Activated naive CD8-positive, alpha-beta T cell treated with anti-CD3 and anti-CD28 coated beads for 36 hours (primary cell): ENCODE results near the gene LMNTD2. TPM values are rescaled to one million over a fixed set of nuclear protein-coding genes. Genes with fewer than 3 reads are reported as not detected.

Experiments used
- DNase-seq: peaks from one replicate; pipeline ENCODE4 v3.0.0; 2021
- H3K27ac Mint-ChIP-seq: one replicate; pipeline ENCODE4 v1.8.0; 2022; ENCODE audit warnings: mild to moderate bottlenecking, moderate library complexity, mixed read lengths
- H3K27me3 Mint-ChIP-seq: one replicate; pipeline ENCODE4 v1.8.0; 2022; ENCODE audit warnings: mild to moderate bottlenecking, mixed read lengths
- H3K36me3 Mint-ChIP-seq: one replicate; pipeline ENCODE4 v1.8.0; 2021; ENCODE audit warnings: mild to moderate bottlenecking, mixed read lengths
- H3K4me1 Mint-ChIP-seq: one replicate; pipeline ENCODE4 v1.8.0; 2021; ENCODE audit warnings: mixed read lengths
- H3K4me3 Mint-ChIP-seq: one replicate; pipeline ENCODE4 v1.8.0; 2022; ENCODE audit warnings: mild to moderate bottlenecking, moderate library complexity, mixed read lengths
- H3K9me3 Mint-ChIP-seq: one replicate; pipeline ENCODE4 v1.8.0; 2022; ENCODE audit warnings: mixed read lengths
- total RNA-seq, 2 experiments: library from RNA; stranded (reverse); gene quantifications; one replicate each; pipeline ENCODE4 v1.2.3, GENCODE V29; 2021

Gene LMNTD2
- 1 to 10 TPM; 1.2 to 1.3 TPM for total RNA-seq

DNA sequence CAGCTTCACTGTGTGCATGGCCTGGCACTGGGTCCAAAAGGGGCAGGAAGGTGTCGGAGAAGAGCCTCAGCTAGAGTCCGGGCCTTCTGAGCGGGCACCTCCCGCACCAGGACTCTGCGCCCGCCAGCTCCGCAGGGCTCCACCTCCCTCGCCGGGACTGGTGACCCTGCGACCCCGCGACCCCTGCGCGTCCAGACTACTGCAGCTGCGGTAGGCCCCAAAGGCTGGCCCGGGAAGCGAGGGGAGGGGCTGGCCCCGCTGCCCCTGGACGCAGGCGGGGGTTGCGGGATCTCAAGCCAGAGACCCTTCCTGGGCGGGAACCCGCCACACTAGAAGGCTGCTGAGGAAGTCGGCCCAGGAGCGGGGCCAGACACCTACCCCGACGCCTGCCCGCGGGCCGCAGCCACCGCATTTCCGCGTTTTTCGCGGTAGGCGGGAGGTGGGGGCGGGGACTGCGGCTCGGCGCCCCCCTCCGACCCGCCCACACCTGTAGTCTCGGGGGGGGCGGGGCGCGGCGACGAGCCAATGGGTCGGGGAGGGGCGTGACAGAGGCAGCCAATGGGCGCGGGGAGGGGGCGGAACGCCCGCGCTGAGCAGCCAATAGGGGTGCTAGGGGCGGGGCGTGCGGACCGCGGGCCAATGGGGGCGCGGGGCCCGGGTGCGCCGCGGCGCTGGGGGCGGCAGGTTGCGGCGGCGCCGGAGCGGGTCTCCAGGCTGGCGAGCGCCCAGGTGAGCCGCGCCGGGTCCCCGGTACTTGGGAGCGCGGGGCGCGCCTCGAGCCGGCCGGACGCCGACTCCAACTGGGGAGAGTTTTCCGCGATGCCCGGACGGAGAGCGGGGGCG lies at the start of gene LMNTD2, which contains the start of gene RASSF7:
Gene LMNTD2, minus strand, starts transcription at position 434 of the 843 bp plus-strand sequence. Its CDS starts 22 bp downstream, at position 412.
Gene RASSF7, plus strand, starts transcription at position 666 of the 843 bp plus-strand sequence. CDS start 799 bp downstream, outside the sequence.
- peak; percentile 96 for DNase-seq
- Mint-ChIP-seq H3K4me1 (peaks cover 9% of the 10 kb centered on the region), H3K9me3 (no peaks in the 10 kb centered on the region), H3K27me3 (peaks cover 5% of the 10 kb centered on the region), H3K36me3 (no peaks in the 10 kb centered on the region), H3K27ac (no peak within 1 kb of the TSS), H3K4me3 (peak within 1 kb of the TSS; percentile 87)

GRCh38 chr11:609341-609811 lies 48.8 kb upstream of the LMNTD2 start:
- H3K4me3 Mint-ChIP-seq = no peak overlapping the region
- peaks cover 10% of the 10 kb centered on the region for H3K4me1 Mint-ChIP-seq
- DNase-seq = no peak
- peaks cover 11% of the 10 kb centered on the region for H3K36me3 Mint-ChIP-seq
- H3K27me3 Mint-ChIP-seq = no peaks in the 10 kb centered on the region
- H3K27ac Mint-ChIP-seq = no peak overlapping the region
- H3K9me3 Mint-ChIP-seq = no peaks in the 10 kb centered on the region

- DNase-seq = no peak
- H3K4me1 Mint-ChIP-seq = peaks cover 6% of the 10 kb centered on the region
- no peak overlapping the region for H3K4me3 Mint-ChIP-seq
- H3K27me3 Mint-ChIP-seq = no peaks in the 10 kb centered on the region
- H3K27ac Mint-ChIP-seq = no peak overlapping the region
- H3K9me3 Mint-ChIP-seq = no peaks in the 10 kb centered on the region
- peaks cover 8% of the 10 kb centered on the region for H3K36me3 Mint-ChIP-seq
Observed at GRCh38 chr11:608791-609251, 48.3 kb upstream of the LMNTD2 start.

GRCh38 chr11:607971-608659 lies 47.6 kb upstream of the LMNTD2 start:
- H3K4me3 Mint-ChIP-seq = no peak overlapping the region
- H3K27ac Mint-ChIP-seq = no peak overlapping the region
- H3K27me3 Mint-ChIP-seq = no peaks in the 10 kb centered on the region
- H3K9me3 Mint-ChIP-seq = no peaks in the 10 kb centered on the region
- H3K4me1 Mint-ChIP-seq = peaks cover 4% of the 10 kb centered on the region
- peaks cover 8% of the 10 kb centered on the region for H3K36me3 Mint-ChIP-seq
- no peak for DNase-seq

DNA sequence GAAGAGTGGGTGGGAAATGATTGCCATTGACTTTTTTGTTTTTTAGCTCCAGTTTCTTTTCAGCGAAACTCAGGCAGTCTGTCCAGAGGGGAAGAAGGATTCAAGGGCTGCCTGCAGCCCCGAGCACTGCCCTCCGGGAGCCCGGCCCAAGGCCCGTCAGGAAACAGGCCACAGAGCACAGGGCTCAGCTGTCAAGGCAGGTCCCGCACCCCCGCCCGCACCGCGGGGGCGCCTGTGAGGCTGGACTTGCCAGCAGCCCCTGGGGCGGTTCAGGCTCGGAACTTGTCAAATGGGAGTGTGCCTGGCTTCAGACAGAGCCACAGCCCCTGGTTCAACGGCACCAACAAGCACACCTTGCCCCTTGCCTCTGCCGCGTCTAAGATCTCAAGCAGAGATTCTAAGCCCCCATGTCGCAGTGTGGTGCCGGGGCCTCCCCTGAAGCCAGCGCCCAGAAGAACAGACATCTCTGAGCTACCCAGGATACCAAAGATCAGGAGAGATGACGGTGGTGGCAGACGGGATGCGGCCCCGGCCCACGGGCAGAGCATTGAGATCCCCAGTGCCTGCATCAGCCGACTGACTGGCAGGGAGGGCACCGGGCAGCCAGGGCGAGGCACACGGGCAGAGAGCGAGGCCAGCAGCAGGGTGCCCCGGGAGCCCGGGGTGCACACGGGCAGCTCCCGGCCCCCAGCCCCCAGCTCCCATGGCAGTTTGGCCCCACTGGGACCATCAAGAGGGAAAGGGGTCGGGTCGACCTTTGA lies 46.7 kb upstream of the LMNTD2 start:
- Mint-ChIP-seq H3K27me3 (no peaks in the 10 kb centered on the region), H3K36me3 (peaks cover 8% of the 10 kb centered on the region), H3K4me3 (no peak overlapping the region), H3K4me1 (peaks cover 4% of the 10 kb centered on the region), H3K27ac (peak overlapping the region; percentile 38), H3K9me3 (no peaks in the 10 kb centered on the region)
- no peak for DNase-seq

DNA sequence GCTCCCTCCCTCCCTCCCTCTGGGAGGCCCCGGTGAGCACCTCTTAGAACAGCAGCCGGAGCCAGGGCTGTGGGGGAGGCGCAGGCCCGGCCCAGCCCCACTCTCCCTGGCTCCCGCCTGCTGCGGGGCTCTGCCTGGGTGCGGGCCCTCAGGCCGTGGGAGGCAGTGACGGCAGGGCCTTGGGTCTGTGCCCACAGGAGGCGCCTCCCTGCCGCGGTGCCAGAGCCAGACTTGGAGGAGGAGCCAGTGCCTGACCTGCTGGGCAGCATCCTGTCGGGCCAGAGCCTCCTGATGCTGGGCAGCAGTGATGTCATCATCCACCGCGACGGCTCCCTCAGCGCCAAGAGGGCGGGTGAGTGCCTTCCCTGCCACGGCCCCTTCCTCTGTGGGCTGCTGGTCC lies 45.7 kb upstream of the LMNTD2 start:
- Mint-ChIP-seq H3K36me3 (peaks cover 12% of the 10 kb centered on the region), H3K9me3 (no peaks in the 10 kb centered on the region), H3K4me1 (peaks cover 4% of the 10 kb centered on the region), H3K27ac (no peak overlapping the region), H3K4me3 (no peak overlapping the region), H3K27me3 (no peaks in the 10 kb centered on the region)
- no peak for DNase-seq

DNA sequence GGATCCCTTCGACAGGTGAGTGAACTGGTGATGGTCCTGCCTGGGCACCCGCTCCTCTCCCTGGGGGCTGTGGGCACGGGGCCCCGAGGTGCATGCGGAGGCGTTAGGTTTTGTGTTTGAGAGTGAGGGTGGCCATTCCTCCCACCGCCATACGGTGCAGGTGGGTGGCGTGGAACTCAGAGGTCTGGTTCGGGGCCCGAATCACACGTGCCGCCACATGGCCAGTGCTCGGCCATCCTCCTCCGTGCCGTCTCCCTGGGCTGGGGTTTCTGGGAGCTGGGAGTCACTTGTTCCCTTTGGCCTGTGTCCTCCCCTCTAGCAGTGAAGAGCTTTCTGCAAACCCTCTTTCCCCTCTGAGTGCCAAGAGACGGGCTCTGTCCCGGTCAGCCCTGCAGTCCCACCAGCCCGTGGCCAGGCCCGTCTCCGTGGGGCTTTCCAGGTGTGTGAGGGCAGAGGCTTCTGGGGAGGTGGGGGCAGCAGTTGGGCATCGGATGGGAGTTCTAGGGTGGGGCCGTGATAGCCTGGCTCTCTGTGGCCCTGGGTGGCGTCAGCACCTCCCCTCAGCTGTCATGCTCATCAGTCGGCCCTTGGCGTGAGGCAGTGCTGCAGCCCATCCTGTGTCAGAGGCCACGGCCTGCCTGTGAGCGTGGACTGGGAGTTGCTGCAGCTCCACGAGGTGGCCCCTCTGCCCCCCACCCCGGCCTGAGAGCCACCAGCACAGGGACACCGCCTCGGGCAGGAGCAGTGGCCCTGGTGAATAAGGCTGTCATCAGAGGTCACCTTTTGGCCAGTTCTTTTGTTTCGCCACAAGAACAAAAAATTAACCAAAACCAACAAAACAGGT lies 45.0 kb upstream of the LMNTD2 start:
- Mint-ChIP-seq H3K27ac (no peak overlapping the region), H3K4me3 (no peak overlapping the region), H3K9me3 (no peaks in the 10 kb centered on the region), H3K36me3 (peaks cover 8% of the 10 kb centered on the region), H3K4me1 (peaks cover 4% of the 10 kb centered on the region), H3K27me3 (no peaks in the 10 kb centered on the region)
- no peak for DNase-seq

GRCh38 chr11:603154-603553 lies 42.6 kb upstream of the LMNTD2 start:
- Mint-ChIP-seq H3K27ac (no peak overlapping the region), H3K36me3 (peaks cover 8% of the 10 kb centered on the region), H3K27me3 (no peaks in the 10 kb centered on the region), H3K4me3 (no peak overlapping the region), H3K4me1 (peaks cover 4% of the 10 kb centered on the region), H3K9me3 (no peaks in the 10 kb centered on the region)
- DNase-seq = no peak

DNA sequence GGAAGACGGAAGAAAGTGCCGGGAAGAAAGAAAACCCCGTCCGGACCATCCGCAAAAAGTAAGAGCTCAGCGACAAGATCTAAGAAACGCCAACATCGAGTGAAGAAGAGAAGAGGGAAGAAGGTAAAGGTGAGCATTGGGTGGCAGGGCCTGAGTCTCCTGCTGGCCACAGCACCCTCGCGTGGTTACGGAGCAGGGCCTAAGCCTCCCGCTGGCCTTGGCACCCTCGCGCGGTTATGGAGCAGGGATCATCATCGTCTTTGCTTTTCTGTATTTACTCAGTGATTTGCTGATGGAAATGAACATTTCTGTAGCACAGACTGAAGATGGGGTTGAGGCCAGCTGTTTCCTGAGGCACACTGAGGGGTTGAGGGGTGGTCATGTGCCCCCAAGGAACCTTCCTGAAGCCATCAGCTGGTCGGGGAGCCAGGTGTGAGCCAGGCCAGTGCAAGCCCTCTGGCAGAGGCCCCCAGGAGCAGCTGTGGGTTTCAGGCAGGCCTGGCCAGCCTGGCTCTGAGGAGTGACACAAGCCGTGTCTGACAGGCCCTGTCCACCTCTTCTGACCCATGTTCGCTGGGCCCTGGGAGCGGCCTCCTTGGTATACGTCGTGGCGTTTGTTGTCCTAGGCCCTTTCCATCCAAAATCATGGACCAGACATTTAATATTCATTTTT lies 41.2 kb upstream of the LMNTD2 start:
- Mint-ChIP-seq H3K4me1 (peaks cover 2% of the 10 kb centered on the region), H3K27me3 (no peaks in the 10 kb centered on the region), H3K4me3 (no peak overlapping the region), H3K27ac (no peak overlapping the region), H3K9me3 (no peaks in the 10 kb centered on the region), H3K36me3 (peaks cover 11% of the 10 kb centered on the region)
- DNase-seq = no peak

DNA sequence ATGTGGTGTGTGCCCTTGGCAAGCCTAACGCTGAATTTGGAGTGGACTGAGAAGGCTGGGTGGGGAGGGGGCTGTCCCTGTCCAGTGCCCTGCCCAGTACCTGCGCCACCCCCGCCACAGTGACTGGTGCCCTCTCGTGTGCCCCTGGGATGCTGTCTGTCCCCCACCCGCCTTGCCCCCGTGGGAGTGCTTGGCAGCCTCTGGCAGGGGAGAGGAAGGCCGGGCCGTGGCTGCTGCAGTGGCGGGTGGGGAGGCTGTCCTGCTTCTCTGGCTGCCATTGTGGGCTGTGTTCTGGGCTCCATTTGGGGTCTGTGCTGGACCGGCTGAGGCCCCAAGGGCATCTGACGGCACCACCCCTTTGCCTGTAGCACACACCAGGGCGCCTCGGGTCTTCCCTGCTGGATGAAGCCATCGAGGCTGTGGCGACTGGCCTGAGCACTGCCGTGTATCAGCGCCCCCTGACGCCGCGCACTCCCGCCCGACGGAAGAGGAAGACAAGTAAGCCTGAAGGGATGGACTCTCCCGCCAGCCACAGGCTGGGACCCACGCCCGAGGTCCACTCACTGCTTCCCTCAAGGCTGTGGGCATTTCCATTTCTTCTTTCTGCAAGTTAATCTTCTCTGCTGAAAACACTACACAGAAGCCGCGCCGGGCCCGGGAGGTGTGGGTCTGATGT lies 37.6 kb upstream of the LMNTD2 start:
- no peaks in the 10 kb centered on the region for H3K27me3 Mint-ChIP-seq

GRCh38 chr11:597166-597725 lies 36.7 kb upstream of the LMNTD2 start:
- no peaks in the 10 kb centered on the region for H3K4me1 Mint-ChIP-seq
- H3K27me3 Mint-ChIP-seq = no peaks in the 10 kb centered on the region
- no peaks in the 10 kb centered on the region for H3K9me3 Mint-ChIP-seq
- no peak for DNase-seq
- peaks cover 26% of the 10 kb centered on the region for H3K36me3 Mint-ChIP-seq
- no peak overlapping the region for H3K4me3 Mint-ChIP-seq
- H3K27ac Mint-ChIP-seq = no peak overlapping the region

More for the DNA sequence above, 37.6 kb upstream of the LMNTD2 start:
- Mint-ChIP-seq H3K36me3 (peaks cover 21% of the 10 kb centered on the region), H3K27ac (no peak overlapping the region), H3K9me3 (no peaks in the 10 kb centered on the region), H3K4me3 (no peak overlapping the region), H3K4me1 (no peaks in the 10 kb centered on the region)
- no peak for DNase-seq

DNA sequence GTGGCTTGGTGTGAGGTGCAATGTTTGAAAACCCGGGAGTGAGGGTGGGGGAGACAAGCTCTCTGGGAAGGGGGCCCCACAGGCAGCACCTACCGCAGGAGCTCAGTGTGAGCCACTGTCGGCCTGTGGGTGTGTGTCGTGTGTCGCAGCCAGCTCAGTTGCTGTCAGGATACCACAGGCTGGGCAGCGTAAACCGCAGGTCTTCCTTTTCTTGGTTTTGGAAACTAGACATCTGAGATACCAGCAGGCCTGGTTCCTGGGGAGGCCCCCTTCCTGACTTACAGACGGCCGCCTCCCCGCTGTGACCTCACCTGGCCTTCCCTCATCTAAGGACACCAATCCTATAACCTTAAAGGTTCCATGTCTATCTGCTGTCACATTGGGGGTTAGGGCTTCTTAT lies 35.8 kb upstream of the LMNTD2 start:
- no peaks in the 10 kb centered on the region for H3K9me3 Mint-ChIP-seq
- no peaks in the 10 kb centered on the region for H3K4me1 Mint-ChIP-seq
- H3K4me3 Mint-ChIP-seq = no peak overlapping the region
- no peaks in the 10 kb centered on the region for H3K27me3 Mint-ChIP-seq
- no peak overlapping the region for H3K27ac Mint-ChIP-seq
- no peak for DNase-seq
- H3K36me3 Mint-ChIP-seq = peaks cover 24% of the 10 kb centered on the region

GRCh38 chr11:595400-595799 lies 34.9 kb upstream of the LMNTD2 start:
- H3K36me3 Mint-ChIP-seq = peaks cover 23% of the 10 kb centered on the region
- H3K27ac Mint-ChIP-seq = no peak overlapping the region
- H3K27me3 Mint-ChIP-seq = no peaks in the 10 kb centered on the region
- no peak for DNase-seq
- H3K9me3 Mint-ChIP-seq = no peaks in the 10 kb centered on the region
- no peak overlapping the region for H3K4me3 Mint-ChIP-seq
- no peaks in the 10 kb centered on the region for H3K4me1 Mint-ChIP-seq
